NCI-H2196 (cell line): ENCODE results near the gene OXLD1.
"Not testable (repeated sequence)": the region's sequence is repeated elsewhere in the genome, so short reads cannot be mapped to it uniquely, and the experiment has no call there.

Experiments
- DNase-seq: peaks from one replicate; lab custom pipeline; 2025; ENCODE audit not compliant: unreplicated experiment; lab: John Stamatoyannopoulos, UW

Gene OXLD1

DNA sequence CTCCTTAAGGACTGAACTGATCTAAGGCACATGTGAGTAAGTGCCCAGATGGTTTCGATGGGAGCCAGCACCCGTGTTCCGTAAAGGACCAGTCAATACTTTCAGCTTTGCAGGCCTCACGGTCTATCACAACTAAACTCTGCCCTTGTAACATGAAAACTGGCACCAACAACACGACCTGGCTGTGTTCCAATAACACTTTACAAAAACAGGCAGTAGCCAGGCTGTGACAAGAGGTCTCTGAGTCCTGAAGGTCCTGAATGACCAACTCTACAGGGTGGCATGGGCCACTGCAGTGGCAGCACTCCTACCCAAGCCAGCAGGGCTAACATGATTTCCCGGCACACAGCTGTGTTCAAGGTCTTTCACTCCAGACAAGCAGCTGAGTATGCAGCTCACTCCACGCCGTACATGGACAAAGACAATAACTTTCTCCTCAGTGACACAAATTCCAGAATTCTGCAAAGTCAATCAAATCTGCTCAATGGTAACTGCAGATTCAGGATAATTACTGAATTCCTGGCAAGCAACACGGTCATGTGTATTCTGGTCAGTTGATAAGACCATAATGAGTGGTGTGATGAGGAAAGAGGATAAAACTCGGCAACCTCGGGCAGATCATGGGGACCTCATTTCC, 44.8 kb downstream of the OXLD1 start:
- DNase-seq, result no peak

DNA sequence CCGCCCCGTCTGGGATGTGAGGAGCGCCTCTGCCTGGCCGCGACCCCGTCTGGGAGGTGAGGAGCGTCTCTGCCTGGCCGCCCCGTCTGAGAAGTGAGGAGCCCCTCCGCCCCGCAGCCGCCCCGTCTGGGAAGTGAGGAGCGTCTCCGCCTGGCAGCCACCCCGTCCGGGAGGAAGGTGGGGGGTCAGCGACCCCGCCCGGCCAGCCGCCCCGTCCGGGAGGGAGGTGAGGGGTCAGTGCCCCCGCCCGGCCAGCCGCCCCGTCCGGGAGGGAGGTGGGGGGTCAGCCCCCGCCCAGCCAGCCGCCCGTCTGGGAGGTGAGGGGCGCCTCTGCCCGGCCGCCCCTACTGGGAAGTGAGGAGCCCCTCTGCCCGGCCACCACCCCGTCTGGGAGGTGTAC, 48.1 kb downstream of the OXLD1 start:
- not testable (repeated sequence) for DNase-seq

DNA sequence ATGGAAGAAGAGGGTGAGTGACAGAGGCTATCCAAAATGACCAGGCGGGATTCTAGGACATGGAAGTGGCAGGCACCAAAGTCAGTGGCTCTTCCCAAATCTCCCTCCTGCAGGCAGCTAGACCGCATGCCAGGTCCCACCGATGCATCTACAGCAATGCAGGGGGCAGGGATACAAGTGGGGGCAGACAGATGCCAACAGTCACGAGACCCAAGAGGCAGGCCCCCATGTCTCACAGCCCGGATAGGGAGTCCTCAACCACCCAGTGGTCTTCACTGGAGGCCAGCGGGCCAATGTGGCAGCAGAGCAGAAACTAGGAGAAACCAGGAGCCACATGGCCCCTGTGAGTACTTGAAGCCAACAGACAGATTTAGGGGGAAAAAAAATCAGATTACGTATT, 49.5 kb downstream of the OXLD1 start:
- no peak for DNase-seq

DNA sequence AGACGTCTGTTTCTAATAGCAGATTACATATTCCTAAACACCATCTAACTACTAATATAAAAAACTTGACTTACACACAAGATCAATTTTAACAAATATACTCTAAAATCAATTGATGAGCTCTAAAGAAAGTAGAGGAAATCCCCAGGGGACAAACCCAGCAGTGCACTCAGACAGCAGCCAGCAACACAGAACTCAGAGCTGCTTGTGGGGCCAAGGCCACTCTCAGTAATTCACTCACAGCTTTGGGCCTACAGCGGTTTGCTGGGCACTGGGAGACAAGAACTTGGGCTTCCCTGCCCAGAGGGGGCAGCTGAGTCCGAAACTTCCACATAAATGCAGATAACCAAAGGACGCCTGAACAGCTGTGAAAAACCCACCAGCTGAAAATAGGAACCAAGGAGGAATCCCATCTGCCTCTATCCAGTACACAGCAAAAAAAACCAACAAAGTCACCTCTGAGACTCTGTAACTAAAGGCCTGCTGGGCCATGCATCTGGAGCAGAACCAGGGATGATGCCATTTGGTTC, 50.9 kb downstream of the OXLD1 start:
- no peak for DNase-seq
